OCI-LY7 (cell line): ENCODE results near the gene IFFO2. TPM values are rescaled to one million over a fixed set of nuclear protein-coding genes. Genes with fewer than 3 reads are reported as not detected.

Source experiments
- BruUV-seq: library from RNA; stranded (reverse); fragments of 400-500 nt; replicated peaks from 2 replicates; lab custom pipeline; 2021; lab: Mats Ljungman, UMichigan
- CTCF ChIA-PET: fragments of 300-600 bp; sonication (Branson Sonifier 250); formaldehyde crosslinking; loops from one replicate; lab custom pipeline; 2022; ENCODE audit warnings: antibody characterized with exemption; ENCODE audit not compliant: unreplicated experiment; lab: Charles Lee
- POLR2A ChIA-PET: fragments of 300-600 bp; sonication (Branson Sonifier 250); formaldehyde crosslinking; loops from one replicate; lab custom pipeline; 2022; ENCODE audit warnings: antibody characterized with exemption; lab: Charles Lee
- DNase-seq: peaks from one replicate; pipeline ENCODE4 v3.0.0-alpha.2; 2015; ENCODE audit warnings: low spot score
- H2AFZ ChIP-seq: fragments of 200-600 bp; sonication (generic), shearing (Covaris generic); 2 replicates; pipeline ENCODE4 v1.6.1; 2014; ENCODE audit warnings: mild to moderate bottlenecking, antibody characterized with exemption, low read length, moderate library complexity
- H3K27ac ChIP-seq: fragments of 200-600 bp; sonication (generic); 2 replicates; pipeline ENCODE4 v1.5.1; 2014; ENCODE audit warnings: mixed run types, low read depth, mild to moderate bottlenecking, moderate library complexity, low read length, inconsistent platforms; ENCODE audit not compliant: poor library complexity, severe bottlenecking
- H3K36me3 ChIP-seq: fragments of 200-600 bp; sonication (generic); 2 replicates; pipeline ENCODE4 v1.6.1; 2014; ENCODE audit warnings: mild to moderate bottlenecking, antibody characterized with exemption, low read length, moderate library complexity, mixed read lengths; ENCODE audit not compliant: insufficient read depth
- H3K4me1 ChIP-seq: fragments of 200-600 bp; sonication (generic); 2 replicates; pipeline ENCODE4 v1.5.1; 2014; ENCODE audit warnings: mild to moderate bottlenecking, low read length; ENCODE audit not compliant: insufficient read depth, poor library complexity, severe bottlenecking
- H3K4me2 ChIP-seq: fragments of 200-600 bp; sonication (generic); 2 replicates; pipeline ENCODE4 v1.6.1; 2014; ENCODE audit warnings: mild to moderate bottlenecking, low read length
- H3K4me3 ChIP-seq: fragments of 200-600 bp; sonication (generic); 2 replicates; pipeline ENCODE4 v1.5.1; 2014; ENCODE audit warnings: mild to moderate bottlenecking, low read depth, low read length; ENCODE audit not compliant: poor library complexity, severe bottlenecking
- H3K79me2 ChIP-seq: fragments of 200-600 bp; sonication (generic); 2 replicates; pipeline ENCODE4 v1.6.1; 2016; ENCODE audit warnings: low read depth, mild to moderate bottlenecking, low read length, moderate library complexity, mixed read lengths; ENCODE audit not compliant: insufficient read depth
- H3K9me2 ChIP-seq: fragments of 200-600 bp; sonication (generic); 2 replicates; pipeline ENCODE4 v1.6.1; 2016; ENCODE audit warnings: mild to moderate bottlenecking, low read length, mixed read lengths; ENCODE audit not compliant: insufficient read depth
- H3K9me3 ChIP-seq: fragments of 200-600 bp; sonication (generic); 2 replicates; pipeline ENCODE4 v1.6.1; 2014; ENCODE audit warnings: mild to moderate bottlenecking, mixed run types, low read length, mixed read lengths
- H4K20me1 ChIP-seq: fragments of 200-600 bp; sonication (generic); 2 replicates; pipeline ENCODE4 v1.6.1; 2014; ENCODE audit warnings: mild to moderate bottlenecking, antibody characterized with exemption, low read length, moderate library complexity, mixed read lengths; ENCODE audit not compliant: insufficient read depth
- EZH2phosphoT487 ChIP-seq: fragments of 200-600 bp; sonication (generic); IDR thresholded peaks from 2 replicates; pipeline ENCODE4 v1.6.1; 2018; ENCODE audit warnings: low read depth, borderline replicate concordance, mild to moderate bottlenecking, mixed run types, antibody characterized with exemption, low read length, moderate library complexity, mixed read lengths
- intact Hi-C: fragments of 100-400 bp; cut with micrococcal nuclease; formaldehyde crosslinking; loops from one replicate; pipeline ENCODE4 v1.10.0; 2022; ENCODE audit not compliant: unreplicated experiment
- total RNA-seq, 2 experiments: library from RNA; depleted of rRNA in 1 of 2; stranded (reverse); fragments of >200 nt in 1 of 2; shearing (Covaris generic) in 1 of 2; gene quantifications; 2 replicates each; pipeline ENCODE4 v1.2.3, GENCODE V29; 2014 to 2022
- TF ChIP-seq, protein P1 (sequence below): fragments of 200-600 bp; sonication (generic); conservative IDR thresholded peaks from 2 replicates; pipeline ENCODE4 v1.5.1; 2014; ENCODE audit warnings: mild to moderate bottlenecking, antibody characterized with exemption, low read length, moderate library complexity, mixed read lengths

IFFO2 gene
- total RNA-seq, 2 experiments from 2014 or later = 0.06 to 0.44 TPM

DNA sequence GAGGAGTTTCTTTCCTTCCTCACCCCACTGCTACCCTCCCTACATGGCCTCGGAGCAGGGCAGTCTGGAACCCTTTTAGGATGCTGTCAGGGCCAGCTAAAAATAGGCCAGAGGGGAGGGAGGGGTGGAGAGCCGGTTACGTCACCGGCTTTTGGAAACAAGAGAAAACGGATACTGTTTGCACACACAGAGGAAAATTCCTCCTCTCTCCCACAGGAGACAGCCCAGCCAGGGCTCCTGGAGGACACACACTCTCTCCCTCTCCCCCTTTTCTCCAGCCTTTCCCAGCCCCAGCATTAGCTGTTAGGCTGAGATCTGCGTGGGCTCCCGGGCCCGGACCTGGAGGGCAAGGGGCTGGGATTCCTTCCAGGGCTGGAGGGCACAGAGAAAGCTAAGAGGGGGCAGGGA lies 34.2 kb downstream of the IFFO2 start:
- no peaks in the 10 kb centered on the region for H3K79me2 ChIP-seq
- no peak for TF ChIP-seq EZH2phosphoT487
- TF ChIP-seq, protein P1, sequence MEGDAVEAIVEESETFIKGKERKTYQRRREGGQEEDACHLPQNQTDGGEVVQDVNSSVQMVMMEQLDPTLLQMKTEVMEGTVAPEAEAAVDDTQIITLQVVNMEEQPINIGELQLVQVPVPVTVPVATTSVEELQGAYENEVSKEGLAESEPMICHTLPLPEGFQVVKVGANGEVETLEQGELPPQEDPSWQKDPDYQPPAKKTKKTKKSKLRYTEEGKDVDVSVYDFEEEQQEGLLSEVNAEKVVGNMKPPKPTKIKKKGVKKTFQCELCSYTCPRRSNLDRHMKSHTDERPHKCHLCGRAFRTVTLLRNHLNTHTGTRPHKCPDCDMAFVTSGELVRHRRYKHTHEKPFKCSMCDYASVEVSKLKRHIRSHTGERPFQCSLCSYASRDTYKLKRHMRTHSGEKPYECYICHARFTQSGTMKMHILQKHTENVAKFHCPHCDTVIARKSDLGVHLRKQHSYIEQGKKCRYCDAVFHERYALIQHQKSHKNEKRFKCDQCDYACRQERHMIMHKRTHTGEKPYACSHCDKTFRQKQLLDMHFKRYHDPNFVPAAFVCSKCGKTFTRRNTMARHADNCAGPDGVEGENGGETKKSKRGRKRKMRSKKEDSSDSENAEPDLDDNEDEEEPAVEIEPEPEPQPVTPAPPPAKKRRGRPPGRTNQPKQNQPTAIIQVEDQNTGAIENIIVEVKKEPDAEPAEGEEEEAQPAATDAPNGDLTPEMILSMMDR = no peak
- H4K20me1 ChIP-seq = no peaks in the 10 kb centered on the region
- H2AFZ ChIP-seq = no peak overlapping the region
- no peaks in the 10 kb centered on the region for H3K36me3 ChIP-seq
- H3K27ac ChIP-seq = no peak overlapping the region
- no peak for DNase-seq
- H3K4me2 ChIP-seq = no peak overlapping the region
- no peak overlapping the region for H3K4me3 ChIP-seq
- peaks cover 10% of the 10 kb centered on the region for H3K4me1 ChIP-seq
- intact Hi-C loops = no loop called here
- CTCF ChIA-PET = interaction anchor here (1.3 kb wide), 1 partner anchor 9 kb away, joined by 3 read pairs; no protein-coding TSS in a partner anchor
- H3K9me2 ChIP-seq = no peaks in the 10 kb centered on the region
- no TSS peak for BruUV-seq
- H3K9me3 ChIP-seq = no peaks in the 10 kb centered on the region
- POLR2A ChIA-PET = no interaction called here

DNA sequence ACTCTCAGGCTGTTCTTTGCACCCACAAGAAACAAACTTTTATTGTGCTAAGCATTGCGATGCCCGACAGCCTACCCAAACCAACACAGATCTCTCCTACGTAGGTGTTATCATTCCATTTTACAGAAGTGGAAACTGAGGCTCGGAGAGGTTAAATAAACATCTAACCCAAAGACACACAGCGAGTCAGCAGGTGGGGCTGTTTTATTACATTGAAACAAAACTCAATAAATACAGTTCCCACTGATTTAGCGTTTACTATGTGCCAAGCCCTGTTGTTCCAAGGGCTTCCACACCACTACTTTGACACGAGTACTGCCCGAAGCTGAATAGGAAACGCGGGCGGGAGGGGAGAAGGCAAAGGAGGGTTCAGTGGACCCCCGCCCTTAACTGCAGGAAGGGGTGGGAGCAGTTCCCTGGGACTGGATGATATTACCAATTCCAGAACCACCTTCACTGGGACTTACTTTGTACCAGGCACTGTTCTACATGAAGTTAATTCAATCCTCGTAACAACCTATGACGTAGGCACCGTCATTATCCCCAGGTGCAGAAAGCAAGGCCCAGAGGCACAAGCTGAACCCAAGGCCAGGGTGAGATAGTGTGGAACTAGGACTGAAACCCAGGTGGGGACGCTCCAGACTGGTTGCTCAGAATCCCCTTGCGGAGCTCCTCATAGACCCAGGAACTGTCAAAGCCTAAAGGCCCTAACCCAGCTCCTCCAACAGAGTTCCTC lies 34.8 kb downstream of the IFFO2 start:
- Histone ChIP-seq H3K27ac (no peak overlapping the region), H3K36me3 (no peaks in the 10 kb centered on the region), H3K4me2 (no peak overlapping the region), H3K4me3 (no peak overlapping the region), H3K79me2 (no peaks in the 10 kb centered on the region), H3K4me1 (peaks cover 4% of the 10 kb centered on the region), H4K20me1 (no peaks in the 10 kb centered on the region), H2AFZ (no peak overlapping the region), H3K9me2 (no peaks in the 10 kb centered on the region), H3K9me3 (no peaks in the 10 kb centered on the region)
- ChIA-PET CTCF (no interaction called here), POLR2A (interaction anchor here (0.6 kb wide), 1 partner anchor 12 kb away, joined by 4 read pairs; no protein-coding TSS in a partner anchor)
- no peak for DNase-seq
- TF ChIP-seq EZH2phosphoT487 = no peak
- TF ChIP-seq, protein P1 = 0 out of 2 replicates have a peak, but pooled peaks have one; percentile 19
- no TSS peak for BruUV-seq
- intact Hi-C loops = no loop called here

DNA sequence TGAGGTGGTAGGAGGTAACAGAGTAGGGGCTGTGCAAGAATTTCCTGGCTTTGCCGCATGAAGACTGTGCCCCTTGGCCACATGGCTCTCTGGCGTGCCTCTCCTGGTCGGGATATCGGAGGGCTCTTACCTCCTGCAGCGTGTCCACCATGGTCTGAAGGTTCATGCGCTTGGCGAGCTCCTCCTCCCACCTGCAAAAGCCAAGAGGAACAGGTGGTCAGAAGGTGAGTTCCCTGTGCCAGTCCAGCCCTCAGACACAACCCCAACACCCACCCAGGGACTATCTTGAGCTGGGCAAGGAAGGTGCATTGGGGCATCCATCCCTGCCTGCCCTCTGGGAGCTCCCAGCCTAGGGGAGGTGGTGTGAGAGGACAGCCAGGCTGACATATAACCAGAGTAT lies 35.5 kb downstream of the IFFO2 start:
- intact Hi-C loops = no loop called here
- Histone ChIP-seq H3K27ac (no peak overlapping the region), H4K20me1 (no peaks in the 10 kb centered on the region), H3K79me2 (no peaks in the 10 kb centered on the region), H3K9me2 (no peaks in the 10 kb centered on the region), H3K9me3 (no peaks in the 10 kb centered on the region), H3K4me1 (no peaks in the 10 kb centered on the region), H2AFZ (no peak overlapping the region), H3K4me2 (no peak overlapping the region), H3K4me3 (no peak overlapping the region), H3K36me3 (no peaks in the 10 kb centered on the region)
- CTCF ChIA-PET = no interaction called here
- BruUV-seq = no TSS peak
- no peak for DNase-seq
- no peak for TF ChIP-seq EZH2phosphoT487
- POLR2A ChIA-PET = interaction anchor here (0.6 kb wide), 1 partner anchor 13 kb away, joined by 4 read pairs; no protein-coding TSS in a partner anchor
